Esophagus muscularis mucosa (tissue), 3 donors: ENCODE data around the gene HAS3.

Source experiments
- CTCF ChIP-seq, 3 experiments: fragments of 200-600 bp in 2 of 3; fragments of 450-650 bp in 1 of 3; sonication (generic) in 2 of 3; IDR thresholded peaks; one replicate each; pipeline ENCODE4 v1.5.1; 2017 to 2019; ENCODE audit warnings: antibody characterized with exemption in 3 of 3, mild to moderate bottlenecking in 2 of 3, moderate library complexity in 1 of 3
- POLR2A ChIP-seq: fragments of 450-650 bp; IDR thresholded peaks from one replicate; pipeline ENCODE4 v1.6.1; 2017; ENCODE audit warnings: antibody characterized with exemption, moderate library complexity, mild to moderate bottlenecking, low read depth

- TF ChIP-seq POLR2A: no peak
- TF ChIP-seq CTCF (IDR thresholded peaks at IDR 0.05): no peak
Measured at GRCh38 chr16:69108064-69108904, 2.8 kb downstream of the HAS3 start.
